WTC11 (cell line): ENCODE measurements around the gene IL6R.

Source experiments
- CTCF ChIP-seq: fragments of 200-600 bp; IDR thresholded peaks from 2 replicates; pipeline ENCODE4 v1.8.0; 2022; ENCODE audit warnings: antibody characterized with exemption
- IRF2 ChIP-seq: sonication (generic); formaldehyde crosslinking; IDR thresholded peaks from 2 replicates; pipeline ENCODE4 v1.8.0; 2022; ENCODE audit warnings: low read depth, missing genetic modification reagents, borderline replicate concordance
- MAX ChIP-seq: sonication (generic); formaldehyde crosslinking; IDR thresholded peaks from 2 replicates; pipeline ENCODE4 v1.8.0; 2022; ENCODE audit warnings: mild to moderate bottlenecking, missing genetic modification reagents
- MYBL2 ChIP-seq: sonication (generic); formaldehyde crosslinking; IDR thresholded peaks from 2 replicates; pipeline ENCODE4 v1.8.1; 2023; ENCODE audit warnings: mild to moderate bottlenecking, moderate library complexity, missing genetic modification reagents
- STAT6 ChIP-seq: sonication (generic); formaldehyde crosslinking; conservative IDR thresholded peaks from 2 replicates; pipeline ENCODE4 v1.8.1; 2023; ENCODE audit warnings: mild to moderate bottlenecking, low read depth, missing genetic modification reagents, moderate library complexity

- TF ChIP-seq MAX (CRISPR knock-in tag) (no peak), CTCF (no peak), IRF2 (CRISPR knock-in tag) (no peak), MYBL2 (CRISPR knock-in tag) (no peak), STAT6 (CRISPR knock-in tag) (no peak)
Measured at GRCh38 chr1:154471304-154471703, 66.2 kb downstream of the IL6R start.
